Stimulated activated CD8-positive, alpha-beta memory T cell treated with anti-CD3 and anti-CD28 coated beads, Interleukin-7, amount 100 ng/mL, for 48 hours (primary cell): ENCODE measurements around the gene NADK.
A peak's percentile ranks its signal among the peaks of the same experiment; 100 is the strongest.
"Not testable (repeated sequence)": the region's sequence is repeated elsewhere in the genome, so short reads cannot be mapped to it uniquely, and the experiment has no call there.

Experiments used
- DNase-seq, 2 donors: peaks; one replicate each; pipeline ENCODE4 v3.0.0-alpha.2; 2020; ENCODE audit warnings: low read depth in 1 of 2; ENCODE audit errors: extremely low read depth in 1 of 2

NADK gene

GRCh38 chr1:1748686-1749321 is 29.5 kb downstream of the NADK start:
- DNase-seq: no peak

GRCh38 chr1:1746566-1746909 is 31.7 kb downstream of the NADK start:
- not testable (repeated sequence) for DNase-seq

GRCh38 chr1:1745651-1746565 is 32.4 kb downstream of the NADK start:
- peak; percentile 55 to 69 for DNase-seq

DNA sequence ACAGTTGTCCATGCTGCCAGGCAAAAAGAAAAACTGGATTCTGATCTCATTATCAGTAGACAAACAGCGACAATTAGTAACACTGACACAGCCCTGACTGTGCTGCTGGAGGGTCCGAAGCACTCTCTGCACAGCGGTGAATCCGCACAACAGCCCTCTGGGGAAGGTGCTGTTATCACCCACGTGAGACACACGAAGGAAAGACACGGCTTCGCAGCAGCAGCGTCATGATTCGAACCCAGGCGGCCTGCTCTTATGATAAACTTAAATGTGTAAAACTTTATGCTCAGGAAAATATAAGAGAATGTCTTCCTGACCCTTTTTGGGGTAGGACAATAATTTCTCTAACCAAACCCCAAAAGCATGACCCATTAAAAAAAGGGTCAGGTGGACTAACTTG is 35.7 kb downstream of the NADK start:
- not testable (repeated sequence) for DNase-seq

DNA sequence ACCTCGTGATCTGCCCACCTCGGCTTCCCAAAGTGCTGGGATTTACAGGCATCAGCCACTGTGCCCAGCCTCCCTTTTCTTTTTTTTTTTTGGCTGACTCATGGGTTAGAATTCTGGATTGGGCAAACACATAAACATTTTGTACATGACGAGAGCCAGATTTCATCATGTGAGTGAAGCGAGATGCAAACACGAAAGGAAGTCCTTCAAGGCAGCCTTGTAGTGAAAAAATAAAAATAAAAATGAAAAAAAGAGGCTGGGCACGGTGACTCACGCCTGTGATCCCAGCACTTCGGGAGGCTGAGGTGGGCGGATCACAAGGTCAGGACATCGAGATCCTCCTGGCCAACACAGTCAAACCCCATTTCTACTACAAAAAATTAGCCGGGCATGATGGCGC is 37.3 kb downstream of the NADK start:
- not testable (repeated sequence) for DNase-seq

GRCh38 chr1:1738799-1739337 is 39.4 kb downstream of the NADK start:
- not testable (repeated sequence) for DNase-seq

- DNase-seq: not testable (repeated sequence)
These were observed 40.3 kb downstream of the NADK start for GRCh38 chr1:1737675-1738590.

DNA sequence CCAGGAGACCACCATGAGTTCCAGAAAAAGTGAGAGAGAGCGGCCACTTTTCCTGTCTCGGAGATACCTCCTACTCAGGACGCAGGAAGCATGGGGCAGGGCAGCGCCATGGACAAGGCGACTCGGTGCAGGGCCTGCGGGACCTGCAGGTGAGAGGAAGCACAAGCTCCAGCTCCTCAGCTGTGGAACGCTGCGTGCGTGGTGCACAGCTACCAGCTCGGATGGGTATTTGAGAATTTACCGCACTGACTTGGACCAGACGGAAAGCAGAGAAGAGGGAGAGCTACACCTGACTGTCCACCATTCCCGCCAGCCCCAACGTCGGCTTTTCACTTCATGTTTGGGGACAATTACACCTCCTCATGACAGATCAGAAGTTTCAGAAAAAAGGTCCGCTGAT is 45.9 kb downstream of the NADK start:
- DNase-seq: no peak

GRCh38 chr1:1730870-1731269 is 47.4 kb downstream of the NADK start:
- DNase-seq: no peak

GRCh38 chr1:1730230-1730629 is 48.0 kb downstream of the NADK start:
- DNase-seq: not testable (repeated sequence)

DNA sequence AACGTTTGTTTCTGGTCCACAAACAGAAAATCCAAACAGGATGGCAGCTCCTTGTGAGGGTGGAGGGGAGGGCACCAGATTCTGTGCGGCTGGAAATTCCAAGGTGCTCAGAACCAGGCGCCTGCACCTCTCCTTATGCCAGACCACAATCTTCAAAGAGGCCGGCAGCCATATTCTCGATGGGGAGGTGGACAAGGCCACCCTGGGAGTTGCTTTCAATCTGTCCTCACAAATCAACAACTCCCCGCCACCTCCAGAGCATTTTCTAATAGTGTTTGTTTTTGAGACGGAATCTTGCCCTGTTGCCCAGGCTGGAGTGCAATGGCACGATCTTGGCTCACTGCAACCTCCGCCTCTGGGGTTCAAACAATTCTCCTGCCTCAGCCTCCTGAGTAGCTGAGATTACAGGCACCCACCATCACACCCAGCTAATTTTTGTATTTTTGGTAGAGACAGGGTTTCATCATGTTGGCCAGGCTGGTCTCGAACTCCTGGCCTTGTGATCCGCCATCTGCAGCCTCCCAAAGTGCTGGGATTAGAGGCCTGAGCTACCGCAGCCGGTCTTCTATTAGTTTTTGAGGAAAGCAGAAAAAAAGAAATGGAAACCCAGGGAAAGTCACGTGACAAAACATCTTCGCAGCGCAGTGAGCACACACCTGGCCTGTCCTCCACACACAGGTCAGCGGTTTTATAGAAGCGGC is 49.0 kb downstream of the NADK start:
- DNase-seq: not testable (repeated sequence)

GRCh38 chr1:1728308-1729005 is 49.8 kb downstream of the NADK start:
- not testable (repeated sequence) for DNase-seq

DNA sequence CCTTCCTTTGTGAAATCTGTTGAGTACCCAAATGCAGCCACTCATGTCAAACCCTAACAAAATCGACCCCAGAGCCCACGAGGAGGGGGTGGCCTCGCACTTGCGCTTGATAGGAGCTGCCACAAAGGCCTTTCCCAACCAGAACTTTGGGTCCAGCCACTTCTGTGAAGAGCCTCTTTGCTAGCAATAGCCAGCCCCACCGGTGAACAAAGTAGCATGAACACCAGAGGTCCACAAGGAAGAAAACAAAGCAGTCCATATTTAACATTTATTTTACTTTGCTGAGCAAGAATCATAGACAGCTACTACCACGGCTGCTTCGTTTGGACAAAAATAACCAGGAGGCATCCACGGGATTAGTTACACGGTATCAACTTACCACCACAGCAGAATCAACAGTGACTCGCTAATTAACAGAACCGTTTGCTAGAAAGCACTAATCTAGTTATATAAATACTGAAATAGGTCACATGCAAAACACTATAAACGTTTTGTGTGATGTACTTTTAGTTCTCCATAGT is 51.1 kb downstream of the NADK start:
- not testable (repeated sequence) for DNase-seq

GRCh38 chr1:1726088-1726487 is 52.2 kb downstream of the NADK start:
- DNase-seq: not testable (repeated sequence)

- peak; percentile 94 to 100 for DNase-seq
These were observed 54.0 kb downstream of the NADK start, which contains the start of gene CDK11A for GRCh38 chr1:1724035-1724864. Gene CDK11A (minus strand): TSS chr1:1724357. CDS start chr1:1722818, 1,539 bp downstream.

GRCh38 chr1:1721201-1721600 is 57.1 kb downstream of the NADK start:
- DNase-seq: no peak

DNA sequence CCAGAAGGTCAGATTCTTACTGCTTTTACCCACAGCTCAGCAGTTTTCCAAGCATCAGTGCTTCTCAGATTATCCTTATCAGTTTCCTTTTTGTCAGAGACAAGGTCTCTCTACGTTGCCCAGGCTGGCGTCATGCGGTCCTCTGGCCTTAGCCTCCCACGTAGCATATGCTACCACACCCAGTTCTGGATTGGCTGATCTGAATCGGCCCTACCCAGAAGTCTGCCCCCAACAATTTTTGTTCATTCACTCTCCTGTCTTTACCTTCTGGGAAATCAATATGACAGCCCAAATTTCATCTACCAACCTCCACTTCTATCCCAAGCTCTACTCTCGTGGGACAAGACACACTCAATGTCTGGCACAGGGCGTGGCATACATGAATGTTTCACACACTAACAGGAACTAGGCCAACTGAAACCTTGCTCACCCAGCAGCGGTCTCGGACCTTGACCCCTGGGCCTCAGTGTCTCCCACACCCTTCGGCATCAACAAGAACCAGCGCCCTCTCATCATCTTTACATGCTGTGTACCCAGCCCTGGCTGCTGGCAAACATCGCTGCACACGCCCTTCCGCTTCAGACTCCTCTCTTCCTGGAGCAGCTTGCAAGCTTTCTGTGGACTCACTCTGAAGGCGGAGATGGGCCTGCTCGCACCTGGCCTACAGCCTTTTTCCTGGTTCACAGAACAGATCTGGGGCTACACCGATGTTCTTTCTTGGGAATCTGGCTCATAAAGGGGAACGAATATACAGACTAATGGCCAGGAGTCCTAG is 63.0 kb downstream of the NADK start:
- DNase-seq: not testable (repeated sequence)

DNA sequence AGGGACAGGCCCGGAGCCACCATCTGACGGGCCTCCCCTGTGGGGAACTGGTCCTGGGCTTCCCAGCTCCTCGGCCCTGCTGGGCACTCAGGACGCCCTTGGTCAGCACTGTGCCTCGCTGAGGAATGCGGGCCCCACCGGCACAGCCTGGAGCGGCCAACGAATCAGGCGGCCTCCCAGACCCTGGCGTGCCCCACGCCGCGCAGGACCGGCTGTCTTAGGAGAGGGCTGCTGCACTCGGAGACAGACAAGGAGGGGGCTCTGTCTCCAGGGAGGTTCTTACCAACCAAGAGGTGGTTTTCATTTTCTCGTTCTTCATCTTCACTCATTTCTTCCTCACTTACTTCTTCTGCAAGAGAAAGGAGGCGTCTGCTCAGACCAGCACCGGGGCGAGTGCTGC is 70.4 kb downstream of the NADK start:
- DNase-seq: not testable (repeated sequence)
